ENCODE results near the gene WDR7. TPM values are rescaled to one million over a fixed set of nuclear protein-coding genes. Genes with fewer than 3 reads are reported as not detected.

WDR7 gene
- total and polyA plus RNA-seq, 5 donors from 2014 or later, result 27.8 to 76.4 (median 31.0) TPM

DNA sequence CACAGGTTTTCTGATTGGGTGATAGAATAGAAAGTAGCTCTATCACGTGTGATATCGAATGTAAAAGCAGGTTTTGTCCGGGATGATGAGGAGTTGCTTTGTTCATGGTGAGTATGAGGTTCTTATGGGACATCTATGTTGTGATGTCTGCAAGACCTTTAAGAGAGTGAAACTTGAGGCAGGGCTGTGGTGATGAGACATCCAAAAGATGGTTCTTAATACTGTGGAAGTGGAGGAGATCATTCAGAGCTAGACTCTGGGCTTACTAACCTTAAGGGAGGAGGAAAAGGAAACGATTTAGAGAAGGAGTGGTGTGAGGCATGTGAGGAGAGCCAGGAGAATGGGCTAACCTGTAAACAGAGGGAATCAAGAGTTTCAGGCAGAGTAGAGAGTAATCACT, 92.0 kb downstream of the WDR7 start:
- peaks cover 4% of the 10 kb centered on the region for H3K36me3 Mint-ChIP-seq
- DNase-seq, result no peak
- H3K4me1 Mint-ChIP-seq, result peaks cover 18 to 38% (median 22%) of the 10 kb centered on the region in 4 donors
- Histone ChIP-seq H3K4me3 (ENCODE audit: low read depth, low read length) (no peak overlapping the region), H3K36me3 (ENCODE audit: control insufficient read depth, insufficient read depth, low read length) (peaks cover 13% of the 10 kb centered on the region), H3K4me1 (ENCODE audit: control insufficient read depth, insufficient read depth, low read length, poor library complexity, severe bottlenecking) (peaks cover 11% of the 10 kb centered on the region), H3K27me3 (ENCODE audit: control insufficient read depth, insufficient read depth, low read length) (no peaks in the 10 kb centered on the region), H3K9me3 (ENCODE audit: control insufficient read depth in 2 of 2, low read length in 2 of 2) (no peaks in the 10 kb centered on the region), H3K27ac (ENCODE audit: insufficient read depth, low read length, poor library complexity, severe bottlenecking) (no peak overlapping the region)
- no peak overlapping the region for H3K27ac Mint-ChIP-seq
- no peak overlapping the region for H3K4me3 Mint-ChIP-seq
- H3K9me3 Mint-ChIP-seq, result no peaks in the 10 kb centered on the region
- ATAC-seq (ENCODE audit: low read depth in 2 of 2), result no peak
- H3K27me3 Mint-ChIP-seq, result no peaks in the 10 kb centered on the region

DNA sequence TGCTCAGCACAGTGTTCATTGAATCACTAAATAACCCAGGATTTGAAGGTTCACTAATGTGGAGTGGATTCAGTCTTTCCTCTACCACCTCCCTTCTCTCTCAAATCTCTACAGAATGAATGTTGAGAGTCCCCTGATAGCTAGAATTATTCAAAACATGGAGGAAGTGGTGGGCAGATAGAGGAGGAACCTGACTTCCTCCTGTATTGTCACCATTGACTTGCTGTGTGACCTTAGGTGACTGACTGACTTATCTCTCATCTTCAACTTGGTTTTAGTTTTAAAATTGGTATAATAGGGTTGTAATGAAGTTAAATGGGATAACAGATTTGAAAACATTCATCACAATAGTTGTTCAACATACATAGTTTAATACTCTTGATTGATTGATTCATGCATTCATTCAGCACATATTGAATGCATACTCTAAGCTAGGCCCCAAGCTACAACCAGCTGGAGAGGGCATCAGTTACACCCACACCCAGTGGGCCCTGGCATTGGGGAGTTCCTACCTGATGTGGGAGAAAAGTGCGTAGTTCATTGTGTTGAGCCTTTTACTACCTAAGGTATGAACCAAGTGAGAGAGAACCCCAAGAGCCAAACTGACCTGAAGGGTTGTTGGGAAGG, 96.0 kb downstream of the WDR7 start:
- H3K4me3 Mint-ChIP-seq, result no peak overlapping the region
- peak overlapping the region; percentile 4 for H3K4me3 ChIP-seq (ENCODE audit: low read depth, low read length)
- no peaks in the 10 kb centered on the region for H3K27me3 Mint-ChIP-seq
- H3K4me1 ChIP-seq (ENCODE audit: control insufficient read depth, insufficient read depth, low read length, poor library complexity, severe bottlenecking), result peaks cover 11% of the 10 kb centered on the region
- no peaks in the 10 kb centered on the region for H3K36me3 Mint-ChIP-seq
- H3K27me3 ChIP-seq (ENCODE audit: control insufficient read depth, insufficient read depth, low read length), result no peaks in the 10 kb centered on the region
- H3K27ac Mint-ChIP-seq, result peak overlapping the region in 2 of 3 donors; percentile 20 to 64
- DNase-seq (peak in 2 of 3 donors; percentile 5 to 44), ATAC-seq (ENCODE audit: low read depth in 2 of 2) (peak; percentile 58 to 64)
- no peaks in the 10 kb centered on the region for H3K9me3 Mint-ChIP-seq
- H3K4me1 Mint-ChIP-seq, result peaks cover 15 to 33% (median 20%) of the 10 kb centered on the region in 4 donors
- H3K9me3 ChIP-seq (ENCODE audit: control insufficient read depth in 2 of 2, low read length in 2 of 2), result no peaks in the 10 kb centered on the region
- H3K27ac ChIP-seq (ENCODE audit: insufficient read depth, low read length, poor library complexity, severe bottlenecking), result peak overlapping the region; percentile 2
- H3K36me3 ChIP-seq (ENCODE audit: control insufficient read depth, insufficient read depth, low read length), result peaks cover 14% of the 10 kb centered on the region

DNA sequence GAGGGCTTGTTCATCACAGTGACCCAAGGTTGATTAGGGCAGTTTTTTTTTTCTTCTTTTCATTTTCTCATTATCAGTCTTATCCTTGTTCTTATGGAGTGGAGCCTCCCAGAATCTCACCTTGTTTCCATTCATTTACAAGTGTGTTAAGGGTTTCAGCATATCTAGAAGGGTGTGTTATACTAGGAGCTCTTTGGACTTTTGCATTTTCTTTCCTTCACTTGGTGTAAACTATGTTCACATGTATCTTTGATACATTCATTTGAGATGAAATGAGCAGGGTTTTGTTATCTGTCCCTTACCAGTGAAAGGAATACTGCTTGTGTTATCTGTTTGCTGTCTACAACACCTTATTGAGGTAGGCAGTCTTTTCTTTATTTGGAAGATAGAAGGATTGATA, 96.7 kb downstream of the WDR7 start:
- peak overlapping the region in 2 of 3 donors; percentile 20 to 32 for H3K27ac Mint-ChIP-seq
- H3K4me1 ChIP-seq (ENCODE audit: control insufficient read depth, insufficient read depth, low read length, poor library complexity, severe bottlenecking), result peaks cover 11% of the 10 kb centered on the region
- DNase-seq, result no peak
- no peak overlapping the region for H3K27ac ChIP-seq (ENCODE audit: insufficient read depth, low read length, poor library complexity, severe bottlenecking)
- H3K4me3 Mint-ChIP-seq, result no peak overlapping the region
- H3K27me3 ChIP-seq (ENCODE audit: control insufficient read depth, insufficient read depth, low read length), result no peaks in the 10 kb centered on the region
- peaks cover 15 to 33% (median 20%) of the 10 kb centered on the region in 4 donors for H3K4me1 Mint-ChIP-seq
- no peak overlapping the region for H3K4me3 ChIP-seq (ENCODE audit: low read depth, low read length)
- no peaks in the 10 kb centered on the region for H3K9me3 ChIP-seq (ENCODE audit: control insufficient read depth in 2 of 2, low read length in 2 of 2)
- peaks cover 11% of the 10 kb centered on the region for H3K36me3 ChIP-seq (ENCODE audit: control insufficient read depth, insufficient read depth, low read length)
- no peak for ATAC-seq (ENCODE audit: low read depth in 2 of 2)
- H3K27me3 Mint-ChIP-seq, result no peaks in the 10 kb centered on the region
- H3K36me3 Mint-ChIP-seq, result no peaks in the 10 kb centered on the region
- no peaks in the 10 kb centered on the region for H3K9me3 Mint-ChIP-seq

DNA sequence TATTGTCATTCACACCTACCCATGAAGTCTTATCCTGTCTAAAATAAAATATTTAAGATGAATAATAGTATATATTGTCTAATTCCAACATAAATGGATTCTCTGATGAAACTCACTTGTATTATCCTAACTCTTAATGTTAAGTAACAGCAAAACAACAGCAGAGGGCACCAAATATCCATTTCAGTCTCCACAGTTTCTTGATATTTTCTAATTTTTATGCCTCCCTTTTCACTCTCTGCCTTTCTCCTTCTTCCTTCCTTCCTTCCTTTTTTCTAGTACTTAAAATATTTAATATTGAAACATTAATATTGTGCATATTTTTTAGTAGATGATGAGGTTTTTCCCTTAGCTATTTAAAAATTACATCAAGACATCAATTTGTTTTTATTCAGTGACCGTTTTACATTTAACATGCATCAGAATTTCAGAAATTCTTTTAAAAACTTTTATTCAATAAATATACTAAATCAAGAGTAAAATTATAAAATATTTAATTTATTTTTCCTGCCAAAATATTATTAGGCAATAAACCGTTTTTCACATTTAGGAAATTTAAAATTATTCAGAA, 97.6 kb downstream of the WDR7 start:
- Histone ChIP-seq H3K4me3 (ENCODE audit: low read depth, low read length) (no peak overlapping the region), H3K4me1 (ENCODE audit: control insufficient read depth, insufficient read depth, low read length, poor library complexity, severe bottlenecking) (peaks cover 11% of the 10 kb centered on the region), H3K27me3 (ENCODE audit: control insufficient read depth, insufficient read depth, low read length) (no peaks in the 10 kb centered on the region), H3K9me3 (ENCODE audit: control insufficient read depth in 2 of 2, low read length in 2 of 2) (no peaks in the 10 kb centered on the region), H3K36me3 (ENCODE audit: control insufficient read depth, insufficient read depth, low read length) (peaks cover 11% of the 10 kb centered on the region), H3K27ac (ENCODE audit: insufficient read depth, low read length, poor library complexity, severe bottlenecking) (no peak overlapping the region)
- Mint-ChIP-seq H3K9me3 (no peaks in the 10 kb centered on the region), H3K27ac (no peak overlapping the region), H3K4me3 (no peak overlapping the region), H3K36me3 (no peaks in the 10 kb centered on the region), H3K27me3 (no peaks in the 10 kb centered on the region), H3K4me1 (peaks cover 15 to 33% (median 20%) of the 10 kb centered on the region in 4 donors)
- DNase-seq (peak in 2 of 3 donors; percentile 26 to 50), ATAC-seq (ENCODE audit: low read depth in 2 of 2) (no peak)

DNA sequence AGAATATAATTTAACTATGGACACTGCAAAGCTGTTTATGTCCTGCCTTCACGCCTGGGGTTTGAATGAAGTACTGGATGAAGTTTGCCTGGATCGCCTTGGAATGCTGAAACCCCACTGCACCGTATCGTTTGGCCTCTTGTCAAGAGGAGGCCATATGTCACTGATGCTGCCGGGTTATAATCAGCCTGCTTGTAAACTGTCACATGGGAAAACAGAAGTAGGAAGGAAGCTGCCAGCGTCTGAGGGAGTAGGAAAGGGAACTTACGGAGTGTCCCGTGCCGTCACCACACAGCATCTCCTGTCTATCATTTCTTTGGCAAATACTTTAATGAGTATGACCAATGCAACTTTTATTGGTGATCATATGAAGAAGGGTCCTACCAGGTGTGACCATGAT, 105.8 kb downstream of the WDR7 start:
- Histone ChIP-seq H3K9me3 (ENCODE audit: control insufficient read depth in 2 of 2, low read length in 2 of 2) (no peaks in the 10 kb centered on the region), H3K36me3 (ENCODE audit: control insufficient read depth, insufficient read depth, low read length) (peaks cover 29% of the 10 kb centered on the region), H3K27me3 (ENCODE audit: control insufficient read depth, insufficient read depth, low read length) (no peaks in the 10 kb centered on the region), H3K4me3 (ENCODE audit: low read depth, low read length) (no peak overlapping the region), H3K4me1 (ENCODE audit: control insufficient read depth, insufficient read depth, low read length, poor library complexity, severe bottlenecking) (no peaks in the 10 kb centered on the region), H3K27ac (ENCODE audit: insufficient read depth, low read length, poor library complexity, severe bottlenecking) (no peak overlapping the region)
- H3K27me3 Mint-ChIP-seq, result no peaks in the 10 kb centered on the region
- peaks cover 14% of the 10 kb centered on the region for H3K36me3 Mint-ChIP-seq
- H3K4me3 Mint-ChIP-seq, result no peak overlapping the region
- no peaks in the 10 kb centered on the region for H3K9me3 Mint-ChIP-seq
- ATAC-seq (ENCODE audit: low read depth in 2 of 2), result no peak
- peaks cover 0 to 8% (median 0%) of the 10 kb centered on the region in 4 donors for H3K4me1 Mint-ChIP-seq
- no peak for DNase-seq
- H3K27ac Mint-ChIP-seq, result no peak overlapping the region

DNA sequence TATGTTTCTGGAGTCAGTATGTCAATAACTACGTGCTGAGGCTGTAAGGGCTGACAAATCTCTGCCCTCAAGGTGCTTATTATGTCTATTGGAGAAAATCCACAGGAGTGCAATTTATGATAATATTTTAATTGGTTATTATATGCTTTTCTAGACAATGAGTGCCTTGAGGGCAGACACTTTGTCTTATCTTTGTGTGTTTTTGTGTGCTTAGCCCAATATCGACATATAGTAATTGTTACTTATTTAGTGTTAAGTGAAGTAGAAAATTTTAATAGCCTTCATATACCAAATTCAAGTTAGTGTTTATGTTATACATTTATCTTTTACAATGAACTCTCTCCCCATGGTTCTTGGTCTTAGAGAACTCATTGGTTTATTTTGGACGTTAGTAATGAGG, 118.9 kb downstream of the WDR7 start:
- H3K36me3 ChIP-seq (ENCODE audit: control insufficient read depth, insufficient read depth, low read length), result peaks cover 6% of the 10 kb centered on the region
- peaks cover 46% of the 10 kb centered on the region for H3K36me3 Mint-ChIP-seq
- H3K4me1 Mint-ChIP-seq, result peaks cover 0 to 19% (median 5%) of the 10 kb centered on the region in 4 donors
- H3K4me3 Mint-ChIP-seq, result no peak overlapping the region
- H3K27me3 Mint-ChIP-seq, result no peaks in the 10 kb centered on the region
- H3K4me3 ChIP-seq (ENCODE audit: low read depth, low read length), result no peak overlapping the region
- ATAC-seq (ENCODE audit: low read depth in 2 of 2), result no peak
- no peak for DNase-seq
- H3K27ac Mint-ChIP-seq, result no peak overlapping the region
- no peaks in the 10 kb centered on the region for H3K9me3 Mint-ChIP-seq
- H3K9me3 ChIP-seq (ENCODE audit: control insufficient read depth in 2 of 2, low read length in 2 of 2), result no peaks in the 10 kb centered on the region
- no peaks in the 10 kb centered on the region for H3K27me3 ChIP-seq (ENCODE audit: control insufficient read depth, insufficient read depth, low read length)
- H3K4me1 ChIP-seq (ENCODE audit: control insufficient read depth, insufficient read depth, low read length, poor library complexity, severe bottlenecking), result no peaks in the 10 kb centered on the region
- no peak overlapping the region for H3K27ac ChIP-seq (ENCODE audit: insufficient read depth, low read length, poor library complexity, severe bottlenecking)

DNA sequence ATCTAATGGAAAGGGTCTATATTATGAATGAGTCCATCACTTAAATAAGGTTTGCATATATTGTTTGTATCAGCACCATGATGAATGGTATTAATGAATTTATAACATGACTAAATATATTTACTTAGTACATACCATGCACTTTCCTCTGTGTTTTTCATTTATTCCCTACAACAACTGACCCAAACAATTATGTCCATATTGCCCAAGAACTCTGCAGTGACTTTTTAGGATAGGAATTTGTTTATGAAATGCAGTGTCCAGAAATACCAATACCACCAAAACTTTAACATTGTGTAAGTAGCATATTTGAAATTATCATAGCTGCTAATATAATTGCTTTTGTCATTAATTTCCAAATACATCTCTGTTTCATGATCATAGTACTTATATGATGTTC, 119.7 kb downstream of the WDR7 start:
- Histone ChIP-seq H3K9me3 (ENCODE audit: control insufficient read depth in 2 of 2, low read length in 2 of 2) (no peaks in the 10 kb centered on the region), H3K27me3 (ENCODE audit: control insufficient read depth, insufficient read depth, low read length) (no peaks in the 10 kb centered on the region), H3K36me3 (ENCODE audit: control insufficient read depth, insufficient read depth, low read length) (peaks cover 6% of the 10 kb centered on the region), H3K4me1 (ENCODE audit: control insufficient read depth, insufficient read depth, low read length, poor library complexity, severe bottlenecking) (no peaks in the 10 kb centered on the region), H3K4me3 (ENCODE audit: low read depth, low read length) (no peak overlapping the region), H3K27ac (ENCODE audit: insufficient read depth, low read length, poor library complexity, severe bottlenecking) (no peak overlapping the region)
- Mint-ChIP-seq H3K4me3 (no peak overlapping the region), H3K27ac (no peak overlapping the region), H3K27me3 (no peaks in the 10 kb centered on the region), H3K4me1 (peaks cover 0 to 19% (median 5%) of the 10 kb centered on the region in 4 donors), H3K9me3 (no peaks in the 10 kb centered on the region), H3K36me3 (peaks cover 49% of the 10 kb centered on the region)
- DNase-seq, result no peak
- no peak for ATAC-seq (ENCODE audit: low read depth in 2 of 2)

DNA sequence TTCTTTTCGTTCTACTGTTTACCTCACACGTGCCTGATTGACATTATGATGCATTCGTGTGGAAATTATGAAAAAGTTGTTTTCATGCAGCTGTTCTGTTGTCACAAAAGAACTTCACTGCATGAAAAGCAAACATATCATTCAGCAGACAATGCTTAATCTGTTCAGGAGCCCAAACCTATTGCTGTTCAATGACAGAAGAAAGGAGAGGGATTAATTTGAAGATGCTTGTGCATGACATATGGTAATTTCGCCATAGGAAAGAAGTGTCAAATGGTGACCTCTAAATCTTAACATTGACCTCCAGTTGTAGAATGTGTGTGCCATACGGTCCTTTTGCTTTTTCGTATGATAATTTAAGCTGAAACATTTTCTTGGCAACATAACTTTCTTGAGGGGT, 124.5 kb downstream of the WDR7 start:
- peaks cover 30% of the 10 kb centered on the region for H3K36me3 Mint-ChIP-seq
- no peak overlapping the region for H3K27ac ChIP-seq (ENCODE audit: insufficient read depth, low read length, poor library complexity, severe bottlenecking)
- no peaks in the 10 kb centered on the region for H3K9me3 ChIP-seq (ENCODE audit: control insufficient read depth in 2 of 2, low read length in 2 of 2)
- no peak overlapping the region for H3K4me3 ChIP-seq (ENCODE audit: low read depth, low read length)
- H3K27me3 Mint-ChIP-seq, result no peaks in the 10 kb centered on the region
- no peaks in the 10 kb centered on the region for H3K9me3 Mint-ChIP-seq
- H3K4me3 Mint-ChIP-seq, result no peak overlapping the region
- peaks cover 0 to 10% (median 2%) of the 10 kb centered on the region in 4 donors for H3K4me1 Mint-ChIP-seq
- H3K36me3 ChIP-seq (ENCODE audit: control insufficient read depth, insufficient read depth, low read length), result peaks cover 12% of the 10 kb centered on the region
- H3K27me3 ChIP-seq (ENCODE audit: control insufficient read depth, insufficient read depth, low read length), result no peaks in the 10 kb centered on the region
- ATAC-seq (ENCODE audit: low read depth in 2 of 2) (no peak), DNase-seq (no peak)
- H3K27ac Mint-ChIP-seq, result no peak overlapping the region
- no peaks in the 10 kb centered on the region for H3K4me1 ChIP-seq (ENCODE audit: control insufficient read depth, insufficient read depth, low read length, poor library complexity, severe bottlenecking)

Data from CD4-positive, CD25-positive, alpha-beta regulatory T cell (primary cell).